IMR-90 (cell line): ENCODE measurements around the gene ZPBP2. TPM values are rescaled to one million over a fixed set of nuclear protein-coding genes. Genes with fewer than 3 reads are reported as not detected.

Experiments used
- ATAC-seq: fragments of 200-7000 bp; cut with Tn5 transposase; 2 replicates; pipeline ENCODE4 v1.9.1; 2020; ENCODE audit warnings: low read depth, mild to moderate bottlenecking, moderate library complexity
- BruUV-seq: library from RNA; stranded (reverse); fragments of 400-500 nt; replicated peaks from 2 replicates; lab custom pipeline; 2021; lab: Mats Ljungman, UMichigan
- CTCF ChIA-PET: fragments of 300-600 bp; formaldehyde crosslinking; extraction: SDS; loops from one replicate; lab custom pipeline; 2021; ENCODE audit warnings: antibody characterized with exemption; lab: Yijun Ruan, JAX
- POLR2A ChIA-PET: fragments of 300-600 bp; sonication (Branson Sonifier 250); formaldehyde crosslinking; loops from one replicate; lab custom pipeline; 2022; ENCODE audit warnings: antibody characterized with exemption; ENCODE audit not compliant: unreplicated experiment; lab: Charles Lee
- DNase-seq: peaks from one replicate; pipeline ENCODE4 v3.0.0; 2013
- H2AFZ ChIP-seq: replicated peaks from 2 replicates; pipeline ENCODE3; 2013; ENCODE audit warnings: low read length, mild to moderate bottlenecking; ENCODE audit not compliant: poor library complexity
- H2AK5ac ChIP-seq: 2 replicates; pipeline ENCODE4 v1.6.1; 2013; ENCODE audit warnings: low read depth, low read length, inconsistent platforms
- H2AK9ac ChIP-seq: replicated peaks from 2 replicates; pipeline ENCODE3; 2013; ENCODE audit warnings: mild to moderate bottlenecking, low read depth, low read length, moderate library complexity; ENCODE audit not compliant: poor library complexity
- H2BK120ac ChIP-seq: 2 replicates; pipeline ENCODE4 v1.6.1; 2013; ENCODE audit warnings: low read depth, low read length, inconsistent platforms
- H2BK15ac ChIP-seq: 3 replicates; pipeline ENCODE4 v1.6.1; 2013; ENCODE audit warnings: low read depth, low read length, inconsistent platforms
- H2BK20ac ChIP-seq: 2 replicates; pipeline ENCODE4 v1.6.1; 2013; ENCODE audit warnings: low read depth, mild to moderate bottlenecking, inconsistent platforms, low read length, moderate library complexity
- H2BK5ac ChIP-seq: 2 replicates; pipeline ENCODE4 v1.6.1; 2013; ENCODE audit warnings: mild to moderate bottlenecking, low read depth, low read length, inconsistent platforms; ENCODE audit not compliant: poor library complexity, severe bottlenecking
- H3K14ac ChIP-seq: replicated peaks from 2 replicates; pipeline ENCODE4 v1.6.1; 2013; ENCODE audit warnings: low read depth, low read length, inconsistent platforms
- H3K18ac ChIP-seq: 2 replicates; pipeline ENCODE4 v1.6.1; 2013; ENCODE audit warnings: low read depth, low read length, control low read depth
- H3K23ac ChIP-seq: 2 replicates; pipeline ENCODE4 v1.6.1; 2013; ENCODE audit warnings: low read depth, low read length, inconsistent platforms
- H3K27ac ChIP-seq: 2 replicates; pipeline ENCODE4 v1.5.1; 2013; ENCODE audit warnings: mild to moderate bottlenecking, control low read depth, low read length; ENCODE audit not compliant: insufficient read depth
- H3K27me3 ChIP-seq: 2 replicates; pipeline ENCODE4 v1.6.1; 2013; ENCODE audit warnings: low read length; ENCODE audit not compliant: control insufficient read depth, insufficient read depth
- H3K36me3 ChIP-seq: 2 replicates; pipeline ENCODE4 v1.6.1; 2013; ENCODE audit warnings: low read length, mixed read lengths; ENCODE audit not compliant: control insufficient read depth, insufficient read depth
- H3K4ac ChIP-seq: 2 replicates; pipeline ENCODE4 v1.6.1; 2013; ENCODE audit warnings: low read depth, low read length, inconsistent platforms
- H3K4me1 ChIP-seq: 2 replicates; pipeline ENCODE4 v1.6.1; 2013; ENCODE audit warnings: low read length, mixed read lengths; ENCODE audit not compliant: control insufficient read depth, insufficient read depth
- H3K4me2 ChIP-seq: 2 replicates; pipeline ENCODE4 v1.6.1; 2013; ENCODE audit warnings: low read depth, mild to moderate bottlenecking, control low read depth, low read length, moderate library complexity
- H3K4me3 ChIP-seq: 2 replicates; pipeline ENCODE4 v1.5.1; 2013; ENCODE audit warnings: low read depth, mild to moderate bottlenecking, control low read depth, low read length, moderate library complexity; ENCODE audit not compliant: insufficient read depth
- H3K56ac ChIP-seq: 2 replicates; pipeline ENCODE4 v1.6.1; 2013; ENCODE audit warnings: low read length, inconsistent platforms; ENCODE audit not compliant: insufficient read depth; ENCODE audit errors: extremely low read depth
- H3K79me1 ChIP-seq, 2 experiments: 2 replicates each; pipeline ENCODE4 v1.6.1; 2013; ENCODE audit warnings: low read length in 2 of 2, inconsistent platforms in 1 of 2, low read depth in 1 of 2
- H3K9ac ChIP-seq: 2 replicates; pipeline ENCODE4 v1.6.1; 2013; ENCODE audit warnings: low read depth, low read length, control low read depth
- H3K9me1 ChIP-seq: 2 replicates; pipeline ENCODE4 v1.6.1; 2013; ENCODE audit warnings: low read length, inconsistent platforms; ENCODE audit not compliant: insufficient read depth
- H3K9me3 ChIP-seq: 2 replicates; pipeline ENCODE4 v1.6.1; 2013; ENCODE audit warnings: low read length; ENCODE audit not compliant: control insufficient read depth, insufficient read depth
- H4K20me1 ChIP-seq: 2 replicates; pipeline ENCODE4 v1.6.1; 2013; ENCODE audit warnings: low read length, inconsistent platforms; ENCODE audit not compliant: insufficient read depth
- H4K5ac ChIP-seq: 2 replicates; pipeline ENCODE4 v1.6.1; 2013; ENCODE audit warnings: mild to moderate bottlenecking, low read depth, low read length, control low read depth
- H4K8ac ChIP-seq, 2 experiments: 2 replicates each; pipeline ENCODE4 v1.6.1; 2013; ENCODE audit warnings: low read depth in 2 of 2, low read length in 2 of 2, control low read depth in 1 of 2, inconsistent platforms in 1 of 2
- H4K91ac ChIP-seq: 2 replicates; pipeline ENCODE4 v1.6.1; 2013; ENCODE audit warnings: low read depth, low read length, inconsistent platforms; ENCODE audit not compliant: insufficient read depth
- MAZ ChIP-seq: IDR thresholded peaks from 2 replicates; pipeline ENCODE4 v1.6.1; 2012; ENCODE audit warnings: low read depth, mild to moderate bottlenecking, low read length, improper control_type of control experiment, moderate library complexity, borderline replicate concordance
- WGBS, 2 experiments: methylation state at CpG; one replicate each; pipeline versions ENCODE4 v1.1.5 to v1.1.7; 2013; ENCODE audit warnings: missing lambda C conversion rate in 2 of 2; ENCODE audit not compliant: insufficient read length in 1 of 2; ENCODE audit errors: extremely low coverage in 2 of 2; 5-methylcytosine and 5-hydroxymethylcytosine counted together
- dilution Hi-C: fragments of 300-500 bp; cut with HindIII; formaldehyde crosslinking; loops from one replicate; pipeline ENCODE4 v1.14.3; 2018; ENCODE audit warnings: low sequenced_read_pairs; ENCODE audit not compliant: unreplicated experiment
- in situ Hi-C: fragments of 300-500 bp; cut with MboI; formaldehyde crosslinking; loops from 3 replicates; pipeline ENCODE4 v1.14.3; 2019; ENCODE audit warnings: low sequenced_read_pairs, inconsistent platforms, mixed read lengths
- intact Hi-C: fragments of 100-400 bp; cut with micrococcal nuclease; formaldehyde crosslinking; loops from 2 replicates; pipeline ENCODE4 v1.10.0; 2022
- polyA plus RNA-seq, 3 experiments: library from polyadenylated mRNA; depleted of rRNA; stranded (reverse); fragments of >200 nt; gene quantifications; 2 replicates each; pipeline ENCODE4 v1.2.3, GENCODE V29; 2012; ENCODE audit warnings: low replicate concordance in 1 of 3
- total RNA-seq: library from RNA; depleted of rRNA; stranded (reverse); fragments of >200 nt; gene quantifications from 2 replicates; pipeline ENCODE4 v1.2.3, GENCODE V29; 2012

The ZPBP2 gene
- total and polyA plus RNA-seq, 2 of the 4 experiments (the other 2 are of a cell fraction): not detected

DNA sequence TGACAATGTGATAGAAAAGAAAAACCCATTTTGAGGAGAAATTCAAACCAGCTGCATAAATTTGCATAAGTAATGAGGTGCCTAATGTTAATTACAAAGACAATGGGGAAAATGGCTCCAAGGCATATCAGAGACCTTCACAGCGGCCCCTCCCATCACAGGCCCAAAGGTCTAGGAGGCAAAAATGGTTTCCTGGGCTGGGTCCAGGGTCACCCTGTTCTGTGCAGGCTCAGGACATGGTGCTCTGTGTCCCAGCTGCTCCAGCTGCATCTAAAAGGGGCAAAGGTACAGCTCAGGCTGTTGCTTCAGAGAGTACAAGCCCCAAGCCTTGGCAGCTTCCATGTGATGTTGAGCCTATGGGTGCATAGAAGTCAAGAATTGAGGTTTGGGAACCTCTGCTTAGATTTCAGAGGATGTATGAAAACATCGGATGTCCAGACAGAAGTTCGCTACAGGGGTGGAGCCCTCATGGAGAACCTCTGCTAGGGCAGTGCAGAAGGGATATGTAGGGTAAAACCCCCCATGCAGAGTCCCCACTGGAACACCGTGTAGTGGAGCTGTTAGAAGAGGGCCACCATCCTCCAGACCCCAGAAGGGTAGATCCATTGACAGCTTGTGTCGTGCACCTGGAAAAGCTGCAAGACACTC is 44.5 kb upstream of the ZPBP2 start:
- DNase-seq (no peak), ATAC-seq (no peak)
- ChIA-PET POLR2A (no interaction called here), CTCF (no interaction called here)
- no peak overlapping the region for H3K9ac ChIP-seq
- H3K27ac ChIP-seq: no peak overlapping the region
- H3K56ac ChIP-seq: no peak overlapping the region
- H2AFZ ChIP-seq: no peak overlapping the region
- H3K4me1 ChIP-seq: no peaks in the 10 kb centered on the region
- in situ Hi-C loops (no loop called here), dilution Hi-C loops (no loop called here), intact Hi-C loops (loop anchor here (5.0 kb wide), 1 partner anchor 41 kb away; no protein-coding TSS in a partner anchor)
- no peak overlapping the region for H3K4me3 ChIP-seq
- H2BK15ac ChIP-seq: no peak overlapping the region
- no peak overlapping the region for H3K23ac ChIP-seq
- H2BK5ac ChIP-seq: no peak overlapping the region
- H3K9me3 ChIP-seq: peaks cover 7% of the 10 kb centered on the region
- no peak overlapping the region for H4K5ac ChIP-seq
- no peak overlapping the region for H2BK120ac ChIP-seq
- H3K4me2 ChIP-seq: no peak overlapping the region
- no peak for TF ChIP-seq MAZ
- no peak overlapping the region for H4K91ac ChIP-seq
- H3K36me3 ChIP-seq: no peaks in the 10 kb centered on the region
- H2BK20ac ChIP-seq: no peak overlapping the region
- no peak overlapping the region for H3K18ac ChIP-seq
- H3K14ac ChIP-seq: no peak overlapping the region
- peaks cover 22% of the 10 kb centered on the region for H3K27me3 ChIP-seq
- no peaks in the 10 kb centered on the region for H3K79me1 ChIP-seq
- H3K4ac ChIP-seq: no peak overlapping the region
- BruUV-seq: no TSS peak
- no peaks in the 10 kb centered on the region for H3K9me1 ChIP-seq
- no peak overlapping the region for H4K8ac ChIP-seq
- H2AK5ac ChIP-seq: no peak overlapping the region
- WGBS, 2 experiments: 46% methylated on average over 2 of the region's 5 CpGs; no CpG with 5 or more reads in 1 of the 2 experiments
- no peak overlapping the region for H2AK9ac ChIP-seq
- H4K20me1 ChIP-seq: no peaks in the 10 kb centered on the region
